ENCODE data around the gene GFPT2.
A peak's percentile ranks its signal among the peaks of the same experiment; 100 is the strongest.

DNA sequence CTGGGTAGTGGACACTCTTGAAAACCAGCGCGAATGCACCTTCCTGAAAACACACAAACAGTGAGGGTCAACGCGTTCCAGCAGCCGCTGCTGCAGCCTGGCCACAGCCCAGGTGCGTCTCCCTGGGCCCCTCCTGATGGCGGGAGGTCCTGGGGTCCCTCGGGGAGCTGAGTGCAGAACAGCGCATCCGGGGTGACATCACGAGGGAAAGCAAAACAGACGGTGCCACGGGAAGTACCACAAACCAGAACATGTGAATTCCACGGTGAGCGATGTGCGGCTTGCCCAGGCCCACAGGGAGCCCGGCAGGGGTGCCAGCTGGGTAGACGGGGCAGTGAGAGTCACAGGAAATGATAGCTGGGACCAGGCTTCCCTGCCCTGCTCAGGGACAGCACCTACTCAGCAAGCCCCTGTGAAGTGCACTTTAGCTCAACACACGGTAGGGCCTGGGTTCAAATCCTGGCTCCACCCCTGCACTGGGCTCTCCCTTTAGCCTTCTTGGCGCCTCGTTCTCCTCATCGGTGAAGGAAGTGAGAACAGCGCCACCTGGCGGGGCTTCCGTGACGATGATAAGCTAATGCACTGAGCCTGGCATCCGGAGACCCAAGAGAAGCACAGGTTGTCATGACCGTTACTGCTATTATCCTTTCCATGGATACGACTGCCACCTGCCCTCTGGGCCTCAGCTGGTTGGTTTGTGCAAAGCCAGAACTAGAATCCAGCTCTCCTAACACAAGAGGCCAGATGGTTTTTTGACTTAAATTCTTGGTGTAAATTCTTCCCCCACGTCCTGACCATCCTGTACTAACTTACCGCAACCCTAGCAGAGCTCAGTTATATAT, 24.6 kb downstream of the GFPT2 start:
- TF ChIP-seq, protein P1, sequence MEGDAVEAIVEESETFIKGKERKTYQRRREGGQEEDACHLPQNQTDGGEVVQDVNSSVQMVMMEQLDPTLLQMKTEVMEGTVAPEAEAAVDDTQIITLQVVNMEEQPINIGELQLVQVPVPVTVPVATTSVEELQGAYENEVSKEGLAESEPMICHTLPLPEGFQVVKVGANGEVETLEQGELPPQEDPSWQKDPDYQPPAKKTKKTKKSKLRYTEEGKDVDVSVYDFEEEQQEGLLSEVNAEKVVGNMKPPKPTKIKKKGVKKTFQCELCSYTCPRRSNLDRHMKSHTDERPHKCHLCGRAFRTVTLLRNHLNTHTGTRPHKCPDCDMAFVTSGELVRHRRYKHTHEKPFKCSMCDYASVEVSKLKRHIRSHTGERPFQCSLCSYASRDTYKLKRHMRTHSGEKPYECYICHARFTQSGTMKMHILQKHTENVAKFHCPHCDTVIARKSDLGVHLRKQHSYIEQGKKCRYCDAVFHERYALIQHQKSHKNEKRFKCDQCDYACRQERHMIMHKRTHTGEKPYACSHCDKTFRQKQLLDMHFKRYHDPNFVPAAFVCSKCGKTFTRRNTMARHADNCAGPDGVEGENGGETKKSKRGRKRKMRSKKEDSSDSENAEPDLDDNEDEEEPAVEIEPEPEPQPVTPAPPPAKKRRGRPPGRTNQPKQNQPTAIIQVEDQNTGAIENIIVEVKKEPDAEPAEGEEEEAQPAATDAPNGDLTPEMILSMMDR (IDR thresholded peaks at IDR 0.05): peak; percentile 21 to 27 (median 25)
- TF ChIP-seq EP300 (IDR thresholded peaks at IDR 0.05) (no peak), POLR2A (IDR thresholded peaks at IDR 0.05) (no peak)
